Karpas-422 (cell line): ENCODE data around the gene KIR2DL4. TPM values are rescaled to one million over a fixed set of nuclear protein-coding genes. Genes with fewer than 3 reads are reported as not detected.

Source experiments
- small RNA-seq: library from RNA; depleted of rRNA; stranded (forward); fragments of <200 nt; gene quantifications from one replicate; pipeline ENCODE3, GENCODE V24; 2014
- total RNA-seq: library from RNA; depleted of rRNA; stranded (reverse); fragments of >200 nt; shearing (Covaris generic); gene quantifications from 2 replicates; pipeline ENCODE4 v1.2.3, GENCODE V29; 2014; ENCODE audit warnings: low replicate concordance; rRNA removed

KIR2DL4 gene
- total RNA-seq, 1 experiment from 2014 or later = not detected

Small RNA genes lying within 50 kb of the gene (small RNA-seq; reads per million reads assigned to genes)
- gene KIR3DP1 = not detected

Other genes with a start within 250 kb of the KIR2DL4 start
- not detected in 2 replicates for gene LILRA2, start 229.8 kb upstream of the KIR2DL4 start, total RNA-seq
- gene LILRA1, start 210.0 kb upstream of the KIR2DL4 start, total RNA-seq = not detected in 2 replicates
- gene LILRB1, start 173.1 kb upstream of the KIR2DL4 start, total RNA-seq = 0.07 and 5.2 TPM in 2 replicates
- gene LILRB4, start 140.6 kb upstream of the KIR2DL4 start, total RNA-seq = not detected in 2 replicates
- gene KIR3DL3, start 79.2 kb upstream of the KIR2DL4 start, total RNA-seq = not detected in 2 replicates
- not detected in 2 replicates for gene KIR2DL3, start 65.1 kb upstream of the KIR2DL4 start, total RNA-seq
- not detected in 2 replicates for gene KIR2DL1, start 33.8 kb upstream of the KIR2DL4 start, total RNA-seq
- gene KIR3DL1, start 12.9 kb downstream of the KIR2DL4 start, total RNA-seq = not detected in 2 replicates
- gene KIR2DS4, start 29.1 kb downstream of the KIR2DL4 start, total RNA-seq = not detected in 2 replicates
- not detected in 2 replicates for gene KIR3DL2, start 46.8 kb downstream of the KIR2DL4 start, total RNA-seq
- not detected in 2 replicates for gene FCAR, start 70.6 kb downstream of the KIR2DL4 start, total RNA-seq
- not detected in 2 replicates for gene NCR1, start 102.5 kb downstream of the KIR2DL4 start, total RNA-seq
- gene NLRP7, start 143.9 kb downstream of the KIR2DL4 start, total RNA-seq = 0.11 and 0.18 TPM in 2 replicates
- 28.2 and 35.0 TPM in 2 replicates for gene NLRP2, start 162.8 kb downstream of the KIR2DL4 start, total RNA-seq
- gene GP6, start 234.7 kb downstream of the KIR2DL4 start, total RNA-seq = 0.26 TPM in 1 of 2 replicates, not detected in the other